Skin epidermis (tissue), 12 donors: ENCODE measurements around the gene PPP6R3.

Source experiments
- H3K27ac ChIP-seq, 21 experiments: fragments of 200-600 bp; sonication (generic) in 11 of 21; one replicate each; pipeline ENCODE4 v1.5.0; 2020; ENCODE audit warnings: mild to moderate bottlenecking in 3 of 21, inconsistent platforms in 2 of 21, moderate library complexity in 2 of 21
- H3K4me3 ChIP-seq, 7 experiments: fragments of 200-600 bp; sonication (generic) in 2 of 7; one replicate each; pipeline ENCODE4 v1.5.0; 2020; ENCODE audit warnings: inconsistent platforms in 2 of 7, mild to moderate bottlenecking in 2 of 7, moderate library complexity in 1 of 7

Gene PPP6R3

DNA sequence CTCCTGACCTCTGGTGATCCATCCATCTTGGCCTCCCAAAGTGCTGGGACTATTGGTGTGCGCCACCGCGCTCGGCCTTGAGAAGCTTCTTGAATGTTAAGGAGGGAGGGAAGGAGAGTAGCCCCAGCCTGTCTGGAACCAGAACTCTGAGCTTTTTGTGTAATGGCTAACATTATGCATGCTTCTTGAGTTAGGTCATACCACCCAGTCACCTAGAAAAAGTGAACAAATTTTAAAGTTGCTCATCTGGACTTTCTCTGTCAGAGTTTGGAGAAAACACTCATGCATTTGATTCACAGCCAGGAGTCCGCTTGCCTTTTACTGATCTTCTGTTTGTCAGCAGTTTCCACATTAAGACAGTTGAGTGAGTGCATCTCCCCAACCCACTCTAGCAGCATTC lies 82.1 kb downstream of the PPP6R3 start:
- Histone ChIP-seq H3K4me3 (no peak overlapping the region), H3K27ac (no peak overlapping the region)

- Histone ChIP-seq H3K27ac (no peak overlapping the region), H3K4me3 (no peak overlapping the region)
Measured at GRCh38 chr11:68543594-68543993, 83.0 kb downstream of the PPP6R3 start.

DNA sequence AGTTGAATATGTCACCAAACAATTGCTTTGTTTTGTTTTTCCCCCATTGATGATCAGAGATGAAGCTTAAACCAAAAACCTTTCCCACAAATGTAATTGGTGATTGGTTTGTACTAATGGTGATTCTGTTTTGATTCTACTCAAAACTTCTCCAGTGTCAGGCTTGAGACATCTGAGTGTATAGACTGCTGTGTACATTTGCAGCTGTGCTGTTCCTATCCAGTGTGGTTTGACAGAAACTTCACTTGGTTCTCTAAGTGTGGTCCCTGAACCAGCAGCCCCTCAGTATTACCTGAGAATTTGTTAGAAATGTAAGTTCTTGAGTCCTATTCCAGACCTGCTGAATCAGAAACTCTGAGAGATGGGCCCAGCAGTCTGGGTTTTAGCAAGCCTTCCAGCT lies 84.8 kb downstream of the PPP6R3 start:
- Histone ChIP-seq H3K4me3 (no peak overlapping the region), H3K27ac (no peak overlapping the region)

DNA sequence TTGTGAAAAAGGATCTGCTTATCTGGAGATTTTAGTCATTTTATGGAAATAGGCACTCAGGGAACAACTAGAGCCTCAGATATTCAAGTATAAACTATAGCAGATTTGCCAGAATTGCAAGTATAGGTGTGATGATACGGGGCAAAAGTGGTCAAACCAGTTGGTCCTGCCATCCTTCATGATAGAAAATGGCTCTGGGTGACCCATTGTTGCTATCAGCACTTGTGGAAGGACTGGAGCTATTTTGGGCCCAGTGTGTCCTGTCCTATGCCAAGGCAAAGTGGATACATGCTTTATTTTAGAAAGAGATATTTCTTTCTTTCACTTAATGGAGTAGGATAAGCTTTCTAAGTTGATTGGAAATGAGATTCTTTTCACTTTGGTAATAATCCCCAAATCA lies 85.2 kb downstream of the PPP6R3 start:
- no peak overlapping the region for H3K4me3 ChIP-seq
- H3K27ac ChIP-seq, result no peak overlapping the region

GRCh38 chr11:68546555-68546954 lies 86.0 kb downstream of the PPP6R3 start:
- H3K4me3 ChIP-seq, result no peak overlapping the region
- H3K27ac ChIP-seq, result no peak overlapping the region

DNA sequence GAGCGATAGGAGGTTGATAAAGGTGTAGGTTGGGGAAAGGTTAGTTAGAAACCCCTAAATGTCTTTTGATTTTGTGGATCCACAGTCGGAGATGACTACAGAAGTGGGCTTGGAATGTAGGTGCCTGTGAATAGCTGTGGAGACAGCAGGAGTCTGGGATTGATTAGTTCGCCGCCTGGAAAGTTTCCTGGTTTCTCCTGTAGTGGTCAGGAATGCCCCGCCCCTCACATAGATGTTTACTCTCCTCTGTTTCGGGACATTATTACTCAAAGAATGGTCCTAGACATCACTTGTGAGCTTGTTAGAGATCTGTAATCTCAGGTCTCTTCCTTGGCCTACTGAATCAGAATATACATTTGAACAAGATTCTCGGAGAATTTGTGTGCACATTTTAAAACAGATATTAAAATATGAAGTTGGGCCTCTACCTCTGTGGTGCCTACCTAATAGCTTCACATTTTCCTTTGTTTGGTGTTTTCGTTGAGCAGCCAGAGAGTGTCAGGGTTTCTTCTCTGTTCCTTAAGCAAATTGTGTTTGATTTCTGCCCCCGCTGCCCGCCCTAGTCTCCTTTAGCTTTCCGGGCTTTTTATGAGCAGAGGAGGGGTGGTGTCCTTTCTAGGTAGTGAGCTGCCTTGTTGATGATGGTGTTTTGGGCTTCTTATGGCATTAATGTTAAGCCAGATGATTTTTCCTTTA lies 89.4 kb downstream of the PPP6R3 start:
- peak overlapping the region in 16 of 21 experiments; percentile 5 to 68 (median 41) for H3K27ac ChIP-seq
- H3K4me3 ChIP-seq, result no peak overlapping the region

DNA sequence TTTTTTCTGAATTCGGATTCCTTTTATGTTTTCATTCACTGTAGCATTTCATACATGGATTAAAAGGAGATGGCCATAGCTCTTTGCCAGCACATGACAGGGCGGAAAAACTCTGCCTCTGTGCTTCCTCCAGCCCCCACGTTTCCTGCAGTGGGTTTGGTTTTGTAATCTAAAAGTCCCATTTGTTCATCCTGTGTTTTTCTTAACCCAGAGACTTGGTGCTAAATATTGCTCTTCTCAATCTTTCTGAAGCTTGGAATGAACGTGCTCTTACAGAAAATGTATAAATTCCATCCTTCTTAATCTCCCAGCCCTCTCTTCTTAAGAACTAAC lies 89.9 kb downstream of the PPP6R3 start:
- H3K4me3 ChIP-seq, result no peak overlapping the region
- H3K27ac ChIP-seq, result peak overlapping the region in 15 of 21 experiments; percentile 5 to 68 (median 41)

DNA sequence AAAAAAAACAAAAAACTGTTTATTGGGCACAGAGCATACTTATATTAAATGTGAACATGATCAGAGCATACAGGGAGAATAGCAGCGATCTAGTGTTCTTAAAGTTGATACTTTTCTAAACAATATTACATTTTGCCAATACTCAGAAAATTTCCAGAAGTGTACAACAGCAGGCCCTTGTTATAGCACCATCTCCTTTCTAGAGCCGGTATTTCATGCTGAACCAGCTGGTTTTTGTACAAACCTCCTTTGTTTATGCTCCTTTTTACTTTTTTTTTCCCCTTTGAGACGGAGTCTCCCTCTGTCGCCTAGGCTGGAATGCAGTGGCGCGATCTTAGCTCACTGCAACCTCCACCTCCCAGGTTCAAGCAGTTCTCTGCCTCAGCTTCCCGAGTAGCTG lies 90.7 kb downstream of the PPP6R3 start:
- peak overlapping the region in 5 of 21 experiments; percentile 41 to 68 (median 52) for H3K27ac ChIP-seq
- no peak overlapping the region for H3K4me3 ChIP-seq

GRCh38 chr11:68551777-68552176 lies 91.2 kb downstream of the PPP6R3 start:
- H3K27ac ChIP-seq, result no peak overlapping the region
- H3K4me3 ChIP-seq, result no peak overlapping the region

DNA sequence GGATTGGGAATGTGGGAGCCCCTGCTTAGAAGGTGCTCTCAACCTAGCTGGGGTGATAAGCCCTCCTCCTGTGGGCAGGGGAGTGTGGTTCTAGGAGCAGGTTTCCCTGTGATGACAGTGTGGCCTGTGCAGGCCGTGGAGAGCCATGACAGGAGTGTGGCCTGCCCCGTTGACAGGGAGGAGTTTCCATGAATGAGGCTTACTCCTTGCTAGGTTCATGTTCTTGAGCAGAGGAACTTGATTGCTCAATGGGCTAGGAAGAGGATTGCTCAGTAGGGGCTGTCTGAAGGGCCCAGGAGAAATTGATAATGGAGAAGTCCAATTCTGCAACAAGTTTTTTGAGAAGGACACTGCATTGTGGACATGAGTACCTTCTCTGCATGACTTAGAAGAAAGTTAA lies 92.0 kb downstream of the PPP6R3 start:
- Histone ChIP-seq H3K27ac (no peak overlapping the region), H3K4me3 (no peak overlapping the region)

DNA sequence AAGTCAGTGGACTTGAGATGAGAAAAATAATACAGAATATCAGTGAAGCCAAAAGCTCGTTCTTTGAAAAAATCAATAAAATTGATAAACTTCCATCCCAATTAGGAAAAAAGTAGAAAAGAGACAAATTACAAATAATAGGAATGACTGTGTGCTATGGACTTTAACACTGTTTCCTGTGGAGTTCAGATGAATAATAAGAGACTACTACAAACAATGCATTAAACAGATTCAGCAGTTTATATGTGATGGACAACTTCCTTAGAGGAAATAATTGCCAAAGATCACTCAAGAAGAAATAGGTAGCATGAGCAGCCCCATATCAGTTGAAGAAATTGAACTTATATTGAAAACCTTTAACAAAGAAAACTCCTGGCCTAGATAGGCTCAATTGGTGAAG lies 99.7 kb downstream of the PPP6R3 start:
- H3K27ac ChIP-seq, result no peak overlapping the region
- H3K4me3 ChIP-seq, result no peak overlapping the region

DNA sequence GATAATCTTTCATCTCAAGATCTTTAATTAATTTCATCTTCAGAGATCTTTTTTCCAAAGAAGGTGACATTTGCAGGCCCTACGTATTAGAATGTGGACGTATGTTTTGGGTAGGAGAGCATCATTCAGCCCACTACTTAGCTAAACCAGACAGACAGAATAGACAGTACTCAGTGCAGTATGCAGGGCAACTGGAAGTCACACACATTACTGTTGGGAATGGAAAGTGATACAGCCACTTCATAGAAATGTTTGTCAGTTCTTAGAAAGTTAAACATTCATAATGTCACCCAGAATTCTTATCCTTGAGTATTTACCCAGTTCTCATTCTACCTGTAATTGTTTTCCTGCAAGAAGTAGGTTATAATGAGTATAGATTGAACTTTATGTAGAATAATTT lies 102.9 kb downstream of the PPP6R3 start:
- H3K4me3 ChIP-seq, result no peak overlapping the region
- H3K27ac ChIP-seq, result no peak overlapping the region

DNA sequence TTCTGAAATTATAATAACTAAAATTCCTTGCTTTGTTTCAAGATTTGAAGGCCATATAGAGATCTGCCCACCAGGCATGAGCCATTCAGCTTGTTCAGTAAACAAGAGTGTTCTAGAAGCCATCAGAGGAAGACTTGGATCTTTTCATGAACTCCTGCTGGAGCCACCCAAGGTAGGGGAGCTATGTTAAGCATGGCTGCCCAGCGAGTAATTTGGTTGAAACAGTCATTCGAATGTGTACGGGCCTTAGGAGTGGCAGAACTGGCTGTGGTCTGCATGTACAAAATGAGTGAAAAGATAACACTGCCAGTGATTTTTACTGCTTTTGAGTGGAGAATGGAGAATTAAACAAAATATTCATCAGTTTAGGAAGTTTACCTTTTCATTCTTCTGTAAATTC lies 103.7 kb downstream of the PPP6R3 start:
- H3K4me3 ChIP-seq, result no peak overlapping the region
- H3K27ac ChIP-seq, result no peak overlapping the region

DNA sequence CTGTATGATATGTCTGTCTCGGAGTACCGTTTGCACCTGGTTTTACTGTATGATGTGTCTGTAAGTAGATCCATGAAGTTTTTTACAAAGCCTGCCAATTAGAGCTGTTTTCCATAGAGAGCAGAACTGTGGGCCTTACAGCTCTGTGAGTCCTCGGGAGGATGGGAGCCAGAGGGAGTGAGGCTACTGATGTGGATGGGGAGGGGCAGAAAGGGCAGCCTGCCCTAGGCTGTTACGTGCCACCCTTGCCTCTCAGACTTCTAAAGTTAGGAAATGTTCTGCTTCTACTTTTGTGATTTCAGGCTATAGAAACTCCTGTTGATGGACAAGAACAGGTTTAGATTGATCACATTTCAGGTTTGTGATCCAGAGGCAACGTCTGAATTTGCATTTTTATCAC lies 105.2 kb downstream of the PPP6R3 start:
- no peak overlapping the region for H3K27ac ChIP-seq
- H3K4me3 ChIP-seq, result no peak overlapping the region

DNA sequence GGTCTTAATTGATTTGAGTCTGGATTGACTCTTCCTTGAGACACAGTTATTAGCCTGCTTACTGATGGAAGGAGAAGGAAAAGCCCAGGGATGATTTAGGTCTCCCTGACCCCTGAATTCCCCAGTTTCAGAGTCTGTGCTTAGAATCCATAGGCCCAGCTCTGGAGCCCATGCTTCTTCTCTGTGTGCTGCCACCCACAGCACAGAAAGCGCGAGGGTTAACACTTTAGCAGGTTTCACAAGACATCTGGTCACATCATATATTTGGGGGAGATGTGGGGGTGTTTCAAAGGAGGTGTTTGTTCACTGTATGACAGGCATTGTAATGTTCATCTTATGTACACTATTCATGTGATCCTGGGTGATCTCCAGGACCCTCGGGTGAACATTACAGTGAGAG lies 107.0 kb downstream of the PPP6R3 start:
- Histone ChIP-seq H3K4me3 (no peak overlapping the region), H3K27ac (no peak overlapping the region)

- no peak overlapping the region for H3K4me3 ChIP-seq
- peak overlapping the region in 1 of 21 experiments; percentile 1 for H3K27ac ChIP-seq
Measured at GRCh38 chr11:68569357-68569756, 108.8 kb downstream of the PPP6R3 start.

- H3K4me3 ChIP-seq, result no peak overlapping the region
- H3K27ac ChIP-seq, result no peak overlapping the region
Measured at GRCh38 chr11:68570691-68571090, 110.1 kb downstream of the PPP6R3 start.

DNA sequence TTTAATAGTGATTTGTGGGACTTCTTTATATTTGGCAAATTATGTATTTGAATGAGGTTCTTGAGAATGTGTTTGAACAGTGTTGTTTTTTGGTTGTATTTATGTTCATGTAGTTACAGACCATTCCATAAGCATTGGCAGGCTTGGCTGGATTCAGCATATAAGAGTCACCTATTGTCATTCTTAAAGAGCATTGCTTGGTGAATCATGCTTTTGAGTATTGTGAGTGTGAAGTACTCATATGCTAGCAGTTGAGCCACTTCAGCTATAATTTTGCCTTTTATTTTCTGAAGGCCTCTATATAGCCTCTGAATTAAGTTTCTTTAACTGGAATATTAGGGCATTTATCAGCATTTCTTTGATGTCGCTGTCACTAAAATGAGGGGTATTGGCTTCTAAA lies 113.8 kb downstream of the PPP6R3 start:
- H3K4me3 ChIP-seq, result no peak overlapping the region
- H3K27ac ChIP-seq, result no peak overlapping the region

DNA sequence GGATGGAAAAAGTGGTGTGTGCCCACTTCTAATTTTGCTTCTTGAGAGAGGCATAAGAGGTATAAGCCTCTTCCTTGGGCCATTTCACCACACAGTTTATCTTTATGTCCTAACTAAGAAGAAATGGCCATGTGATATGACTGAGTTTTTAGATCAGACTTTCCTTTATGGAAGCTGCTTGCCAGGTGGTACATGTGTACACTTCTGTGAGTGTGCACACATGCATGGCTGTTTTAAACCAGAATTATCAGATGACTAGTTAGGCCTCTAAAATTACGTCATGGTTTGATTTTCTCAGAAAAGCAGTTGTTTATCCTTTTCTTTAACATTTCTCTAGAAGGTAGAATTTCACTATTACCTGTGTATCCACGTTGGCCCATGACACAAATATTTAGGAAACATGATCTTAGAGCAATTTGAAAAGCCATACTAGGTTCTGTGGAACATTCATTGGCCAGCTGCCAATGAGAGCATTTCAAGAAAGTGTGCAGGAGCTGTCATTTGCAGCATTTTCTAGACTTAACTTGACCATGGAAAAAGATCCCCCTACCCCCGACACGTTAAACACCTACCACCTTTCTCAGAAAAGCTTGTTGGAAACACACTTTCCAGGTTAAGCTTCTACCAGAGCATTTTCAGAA lies 114.6 kb downstream of the PPP6R3 start:
- no peak overlapping the region for H3K4me3 ChIP-seq
- H3K27ac ChIP-seq, result no peak overlapping the region

DNA sequence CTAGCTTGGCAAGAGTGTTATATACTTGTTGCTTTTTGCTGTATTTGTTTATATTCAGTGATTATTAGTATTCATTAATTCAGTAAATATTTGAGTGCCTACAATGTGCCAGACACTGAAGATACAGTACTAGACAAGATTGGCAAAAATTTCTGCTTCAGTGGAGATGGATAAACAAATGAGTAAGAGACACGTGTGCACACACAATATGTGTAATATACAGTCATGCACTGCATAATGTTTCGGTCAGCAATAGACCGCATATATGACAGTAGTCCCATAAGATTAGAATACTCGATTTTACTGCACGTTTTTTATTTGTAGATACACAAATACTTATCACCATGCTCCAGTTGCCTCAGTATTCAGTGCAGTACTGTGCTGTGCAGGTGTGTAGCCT lies 118.9 kb downstream of the PPP6R3 start:
- no peak overlapping the region for H3K4me3 ChIP-seq
- no peak overlapping the region for H3K27ac ChIP-seq

GRCh38 chr11:68581439-68581838 lies 120.9 kb downstream of the PPP6R3 start:
- Histone ChIP-seq H3K27ac (no peak overlapping the region), H3K4me3 (no peak overlapping the region)

DNA sequence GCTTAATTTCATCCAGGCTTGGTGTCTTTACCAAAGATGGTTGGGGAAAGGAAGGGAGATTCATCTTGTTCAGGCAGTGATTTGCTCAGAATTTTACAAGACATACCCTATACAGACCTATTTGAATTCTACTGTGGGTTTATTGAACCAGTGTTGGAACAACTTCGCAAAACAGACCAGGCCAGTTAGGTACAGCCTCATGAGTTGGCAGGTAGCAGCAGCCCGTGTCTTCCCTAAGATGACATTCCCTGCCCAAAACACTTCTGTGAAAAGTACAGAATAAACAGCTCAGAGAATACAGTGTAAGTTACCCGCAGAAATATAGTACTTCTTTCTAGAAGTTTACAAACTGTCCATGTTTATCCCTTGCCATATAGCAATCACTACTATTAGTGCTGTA lies 121.3 kb downstream of the PPP6R3 start:
- no peak overlapping the region for H3K4me3 ChIP-seq
- no peak overlapping the region for H3K27ac ChIP-seq
